ENCODE data around the gene C19orf38.
A peak's percentile ranks its signal among the peaks of the same experiment; 100 is the strongest.
"Not testable (repeated sequence)": the region's sequence is repeated elsewhere in the genome, so short reads cannot be mapped to it uniquely, and the experiment has no call there.

Gene C19orf38

GRCh38 chr19:10823690-10824089 is 24.5 kb upstream of the C19orf38 start:
- no peak for DNase-seq

- DNase-seq = no peak
These were observed 22.0 kb upstream of the C19orf38 start for GRCh38 chr19:10826231-10826630.

GRCh38 chr19:10826846-10827245 is 21.4 kb upstream of the C19orf38 start:
- DNase-seq = no peak

DNA sequence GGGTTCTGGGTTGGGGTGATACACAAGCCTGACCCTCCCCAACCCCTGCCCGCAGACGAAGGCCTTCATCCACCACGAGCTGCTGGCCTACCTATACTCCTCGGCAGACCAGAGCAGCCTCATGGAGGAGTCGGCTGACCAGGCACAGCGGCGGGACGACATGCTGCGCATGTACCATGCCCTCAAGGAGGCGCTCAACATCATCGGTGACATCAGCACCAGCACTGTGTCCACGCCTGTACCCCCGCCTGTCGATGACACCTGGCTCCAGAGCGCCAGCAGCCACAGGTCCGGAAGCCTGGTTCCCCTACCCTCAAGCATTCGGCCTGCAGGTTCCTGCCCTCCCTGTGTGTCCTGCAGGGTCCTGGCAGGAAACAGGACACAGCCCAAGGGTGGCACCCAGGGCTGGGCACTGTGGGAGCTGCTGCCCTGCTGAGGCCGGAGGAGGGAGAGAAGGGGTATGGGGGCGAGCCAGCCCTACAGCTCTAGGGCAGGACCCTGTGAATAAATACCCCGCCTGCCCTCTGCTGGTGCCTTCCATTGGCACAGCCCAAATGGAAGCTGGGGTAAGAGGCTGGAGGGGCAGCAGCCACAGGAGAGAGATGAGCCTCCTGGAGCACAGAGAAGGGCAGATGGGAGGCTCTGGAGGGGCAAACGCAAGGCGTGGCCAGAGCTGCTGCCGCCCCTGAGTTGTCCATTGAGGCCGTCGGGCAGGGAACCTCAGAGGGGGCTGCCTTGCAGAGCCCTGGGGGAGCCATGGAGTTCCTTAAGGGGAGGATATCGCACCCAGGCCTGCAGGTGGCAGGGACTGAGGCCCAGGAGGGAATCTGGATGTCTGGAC is 19.0 kb upstream of the C19orf38 start:
- DNase-seq = no peak

GRCh38 chr19:10829967-10830366 is 18.2 kb upstream of the C19orf38 start:
- DNase-seq = no peak

DNA sequence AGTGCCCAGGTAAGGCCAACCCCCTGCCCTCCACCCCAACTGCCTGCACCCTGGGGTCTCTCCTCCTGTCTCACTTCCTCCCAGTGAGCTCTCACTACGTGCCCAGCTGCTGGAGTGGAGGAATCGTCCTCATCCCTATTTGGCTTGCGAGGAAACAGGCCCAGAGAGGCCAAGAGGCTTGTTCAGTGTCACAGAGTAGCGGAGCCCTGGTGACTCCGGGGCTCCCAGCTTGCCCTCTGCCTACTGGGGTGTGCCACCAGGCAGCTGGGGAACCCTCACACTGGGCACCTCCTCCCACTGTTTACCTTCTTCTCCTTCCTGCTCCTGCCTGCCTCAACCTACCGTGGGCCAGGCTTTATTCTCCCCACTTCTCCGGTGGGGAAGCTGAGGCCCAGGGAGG is 17.8 kb upstream of the C19orf38 start:
- no peak for DNase-seq

DNA sequence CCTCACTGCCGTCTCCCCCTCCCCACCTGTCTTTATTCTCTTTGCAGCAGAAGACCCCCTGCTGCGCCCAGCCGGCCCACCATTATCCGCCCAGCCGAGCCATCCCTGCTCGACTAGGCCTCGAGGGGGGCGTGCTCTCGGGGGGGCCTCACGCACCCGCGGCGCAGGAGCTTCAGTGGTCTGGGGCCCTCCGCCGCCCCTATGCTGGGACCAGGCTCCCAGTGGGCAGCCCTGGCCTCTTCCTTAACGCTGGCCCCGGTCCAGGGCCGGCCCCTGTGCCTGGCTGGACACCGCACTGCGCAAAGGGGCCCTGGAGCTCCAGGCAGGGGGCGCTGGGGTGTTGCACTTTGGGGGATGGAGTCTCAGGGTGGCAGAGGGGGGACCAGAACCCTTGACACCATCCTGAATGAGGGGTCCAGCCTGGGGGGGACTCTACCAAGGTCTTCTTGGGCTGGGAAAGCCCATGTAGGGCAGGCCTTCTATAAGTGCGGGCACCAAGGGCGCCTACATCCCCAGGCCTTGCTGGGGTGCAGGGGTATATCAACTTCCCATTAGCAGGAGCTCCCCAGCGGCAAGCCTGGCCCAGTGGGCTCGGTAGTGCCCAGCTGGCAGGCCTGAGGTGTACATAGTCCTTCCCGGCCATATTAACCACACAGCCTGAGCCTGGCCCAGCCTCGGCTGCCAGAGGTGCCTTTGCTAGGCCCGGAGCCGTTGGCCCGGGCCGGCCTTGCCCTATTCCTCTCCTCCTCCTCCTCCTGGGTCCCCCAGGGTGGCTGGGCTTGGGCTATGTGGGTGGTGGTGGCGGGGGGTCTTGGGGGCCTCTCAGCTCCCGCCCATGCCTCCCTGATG is 17.1 kb upstream of the C19orf38 start:
- DNase-seq = no peak

GRCh38 chr19:10831987-10832938 is 16.0 kb upstream of the C19orf38 start:
- DNase-seq = no peak

DNA sequence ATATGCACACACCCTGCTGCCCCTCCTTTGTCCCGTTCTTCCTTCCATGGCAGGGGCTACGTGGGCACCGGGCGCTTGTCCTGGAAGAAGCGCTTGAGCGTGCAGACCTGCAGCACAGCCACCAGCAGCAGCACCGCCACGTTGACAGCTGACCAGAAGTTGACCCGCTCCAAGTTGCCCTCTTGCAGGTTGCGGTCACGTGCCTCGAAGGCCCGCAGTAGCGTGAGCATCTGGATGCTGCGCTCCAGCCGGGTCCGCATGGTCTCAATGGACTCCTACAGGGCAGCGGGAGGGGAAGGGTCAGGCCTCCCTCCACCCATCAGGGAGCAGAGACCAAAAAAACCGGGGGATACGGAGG is 15.3 kb upstream of the C19orf38 start:
- no peak for DNase-seq

DNA sequence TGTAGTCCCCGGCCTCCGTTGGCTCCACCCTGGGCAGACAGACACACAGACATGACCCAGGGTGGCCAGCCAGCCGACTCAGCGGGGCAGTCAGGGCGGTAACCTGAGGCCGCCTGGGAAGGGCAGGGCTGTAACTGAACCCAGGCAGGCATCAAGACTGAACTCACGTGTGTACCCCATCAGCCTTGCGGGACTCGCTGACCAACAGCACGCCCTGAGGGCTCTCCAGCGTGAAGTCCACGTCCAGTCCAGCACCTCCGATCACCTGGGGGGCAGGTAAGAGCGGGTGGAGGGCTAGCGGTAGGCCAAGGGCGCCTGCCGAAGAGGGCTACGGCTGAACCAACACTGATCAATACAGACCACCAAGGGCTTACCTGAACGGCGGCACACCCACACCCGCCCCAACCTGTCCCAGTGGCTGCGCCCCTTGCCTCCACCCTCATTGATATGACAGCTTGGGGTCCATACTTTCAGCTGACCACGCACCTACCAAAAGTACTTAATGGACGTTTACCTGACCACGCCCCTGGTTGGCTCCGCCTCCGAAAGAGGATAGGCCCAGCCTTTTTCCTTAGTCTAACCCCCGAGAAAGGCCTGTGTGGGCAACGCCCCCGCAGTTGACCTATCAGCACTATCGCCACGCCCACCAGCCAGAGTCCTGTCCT is 13.0 kb upstream of the C19orf38 start:
- DNase-seq = no peak

DNA sequence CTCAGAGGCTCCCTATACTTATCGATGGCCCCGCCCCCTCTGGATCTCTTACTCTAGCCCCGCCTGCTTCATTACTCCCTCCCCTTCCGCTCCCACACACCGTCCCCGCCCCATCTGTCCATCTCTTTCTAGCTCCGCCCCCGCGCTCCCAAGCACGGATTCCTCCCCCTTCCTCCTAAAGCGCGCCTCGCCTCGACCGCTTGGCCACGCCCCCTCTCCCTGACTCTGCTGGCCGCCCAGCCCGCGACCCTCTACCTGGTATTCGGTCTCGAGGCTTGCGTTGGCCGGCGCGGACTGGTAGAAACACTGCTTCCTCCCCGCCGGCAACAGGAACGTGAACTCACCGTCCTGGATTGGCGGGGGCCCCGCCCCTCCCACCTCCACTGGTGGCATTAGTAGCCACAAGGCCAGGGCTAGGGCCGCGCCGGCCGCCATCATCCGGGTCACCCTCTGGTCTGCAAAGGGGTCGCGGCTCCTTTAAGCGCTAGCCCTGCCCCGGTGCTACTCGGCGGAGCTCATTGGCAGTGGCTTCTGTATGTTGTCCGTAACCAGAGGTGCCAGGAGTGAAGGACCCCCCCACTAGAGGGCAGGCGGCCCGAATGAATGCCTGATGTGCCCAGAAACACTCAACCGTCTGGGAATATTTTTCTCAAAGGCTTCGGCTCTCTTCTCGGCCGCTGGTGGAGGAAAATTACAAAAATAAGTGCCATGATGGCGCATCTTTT is 12.3 kb upstream of the C19orf38 start, which contains the start of gene TMED1:
TMED1 (minus strand) TSS at position 459 of the 725 bp plus-strand sequence; CDS start at position 438, 21 bp downstream.
- peak; percentile 98 to 100 (median 99) for DNase-seq

- DNase-seq = peak in 1 of 3 experiments; percentile 86
These were observed 11.5 kb upstream of the C19orf38 start for GRCh38 chr19:10836479-10837330.

GRCh38 chr19:10837649-10838048 is 10.6 kb upstream of the C19orf38 start:
- DNase-seq = not testable (repeated sequence)

GRCh38 chr19:10838377-10838776 is 9.8 kb upstream of the C19orf38 start:
- no peak for DNase-seq

GRCh38 chr19:10839114-10840050 is 8.8 kb upstream of the C19orf38 start:
- no peak for DNase-seq

DNA sequence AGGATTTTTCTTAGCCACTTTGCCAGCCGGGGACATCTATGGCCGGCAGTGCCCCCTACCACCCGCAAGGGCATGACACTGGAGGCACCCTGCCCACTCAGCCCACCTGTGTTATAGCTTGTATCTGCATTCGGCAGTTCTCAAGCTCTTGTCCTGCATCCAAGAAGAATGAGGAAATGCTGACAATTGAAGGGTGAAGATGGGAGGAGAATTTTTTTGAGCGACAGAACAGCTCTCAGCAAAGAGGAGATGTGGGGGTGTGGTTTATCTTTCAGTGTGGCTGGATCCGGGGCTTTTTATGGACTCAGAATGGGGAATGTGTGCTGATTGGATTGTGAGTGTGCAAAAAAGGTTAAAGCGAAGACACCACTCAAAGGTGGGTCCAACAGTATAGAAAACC is 5.4 kb upstream of the C19orf38 start:
- DNase-seq = no peak

DNA sequence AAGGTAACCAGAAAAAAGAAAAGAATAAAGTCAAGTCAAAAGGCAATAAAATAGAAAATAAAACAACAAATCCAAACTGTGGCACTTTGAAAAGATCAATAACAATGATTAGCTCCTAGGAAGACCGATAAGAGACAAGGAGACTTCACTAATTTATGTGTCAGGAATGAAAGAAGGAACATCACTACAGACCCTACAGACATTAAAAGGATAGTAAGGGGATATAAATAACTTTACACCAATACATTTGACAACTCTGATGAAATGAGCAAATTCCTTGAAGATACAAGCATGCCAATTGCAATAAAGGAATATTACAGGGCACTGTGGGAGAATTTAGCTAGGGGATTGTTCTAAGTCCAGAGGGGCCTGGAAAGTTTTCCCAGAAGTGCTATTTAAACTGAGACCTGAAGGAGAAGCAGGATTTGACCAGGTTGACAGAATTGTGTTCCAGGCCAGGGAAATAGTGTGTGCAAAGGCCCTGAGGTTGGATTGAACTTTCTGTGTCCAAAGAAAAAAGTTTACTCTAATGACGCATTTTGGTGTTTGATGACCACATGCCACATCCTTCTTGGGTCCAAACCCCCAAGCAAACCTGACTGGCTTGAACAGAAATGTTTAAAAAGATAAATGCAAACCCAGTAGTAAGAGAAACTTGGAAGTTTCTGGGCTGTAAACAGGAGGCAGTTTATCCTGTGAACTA is 1.6 kb upstream of the C19orf38 start:
- DNase-seq = no peak

- no peak for DNase-seq
These were observed 2.4 kb downstream of the C19orf38 start for GRCh38 chr19:10850631-10851030.
